NCI-H82 treated with DMSO at 0.1 percent for 48 hours (cell line): ENCODE results near the gene UCK1.

ENCODE experiments used
- DNase-seq: peaks from one replicate; lab custom pipeline; 2025; ENCODE audit not compliant: unreplicated experiment; lab: John Stamatoyannopoulos, UW

Gene UCK1

DNA sequence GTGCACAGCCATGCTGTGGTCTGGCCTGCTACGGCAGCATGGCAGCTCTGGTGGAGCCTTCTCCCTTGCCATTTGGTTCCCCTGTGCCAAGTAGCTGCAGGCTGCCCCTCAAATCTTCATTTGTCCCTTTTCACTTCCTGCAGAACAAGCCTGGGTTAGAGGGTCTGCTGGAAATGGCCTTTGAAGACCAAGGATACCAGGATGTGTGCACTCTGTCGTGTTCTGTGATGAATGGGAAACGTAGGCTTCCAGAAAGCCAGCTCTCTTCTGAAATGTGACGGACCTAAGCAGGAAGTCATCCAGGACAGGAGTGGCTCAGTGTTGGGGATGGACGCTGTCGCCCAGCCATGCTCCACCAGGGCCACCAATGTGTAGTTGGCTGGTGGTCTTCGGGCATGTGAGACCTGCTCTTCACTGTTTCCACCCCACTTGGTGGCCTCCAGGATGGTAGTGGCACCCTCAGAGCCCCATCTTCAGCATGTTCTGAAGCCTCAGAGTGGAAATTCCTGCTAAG lies 31.8 kb downstream of the UCK1 start:
- no peak for DNase-seq

DNA sequence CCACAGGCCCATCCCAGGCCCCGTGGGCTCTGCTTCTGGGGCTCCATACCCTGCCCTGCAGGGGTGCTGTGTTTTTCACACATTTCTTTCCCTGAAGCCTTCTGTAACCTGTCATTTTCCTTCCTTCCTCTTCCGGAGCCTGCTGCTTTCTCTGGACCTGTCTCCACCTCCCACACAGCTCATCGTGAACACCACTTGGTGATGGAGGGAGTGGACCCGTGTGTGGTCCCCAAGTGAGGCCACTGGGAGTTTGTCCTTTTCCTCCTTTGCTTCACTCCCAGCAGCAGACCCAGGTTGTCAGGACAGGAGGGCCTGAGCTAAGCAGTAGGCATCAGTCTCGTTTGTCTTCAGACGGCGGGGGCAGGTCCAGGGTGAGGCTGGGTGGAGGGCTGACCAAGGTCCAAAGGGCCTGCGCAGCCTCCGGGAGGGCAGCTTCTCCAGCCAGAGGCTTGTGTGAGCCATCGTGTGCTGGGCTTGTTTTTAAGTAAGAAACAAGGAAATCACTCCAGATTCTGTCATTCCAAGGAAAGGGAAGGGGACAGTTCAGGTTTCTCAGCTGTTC lies 34.1 kb downstream of the UCK1 start:
- DNase-seq: no peak

DNA sequence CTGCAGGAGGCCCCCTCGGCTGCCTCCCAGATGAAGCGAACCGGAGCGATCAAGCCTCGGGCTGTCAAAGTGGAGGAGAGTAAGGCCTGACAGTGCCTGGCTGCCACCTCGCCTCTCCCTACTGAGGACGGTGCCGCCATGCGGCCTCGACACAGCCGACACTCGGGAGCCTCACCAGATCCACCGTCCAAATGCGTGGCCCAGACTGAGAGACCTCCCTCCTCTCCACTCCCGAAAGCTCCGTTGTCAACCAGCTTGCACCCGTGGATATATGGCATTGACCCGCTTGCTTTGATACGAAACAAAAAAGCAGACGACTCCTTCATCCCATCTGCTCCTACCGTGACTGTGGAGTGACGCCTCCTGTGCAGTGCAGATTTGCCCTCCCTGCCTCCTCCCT lies 35.3 kb downstream of the UCK1 start:
- no peak for DNase-seq

DNA sequence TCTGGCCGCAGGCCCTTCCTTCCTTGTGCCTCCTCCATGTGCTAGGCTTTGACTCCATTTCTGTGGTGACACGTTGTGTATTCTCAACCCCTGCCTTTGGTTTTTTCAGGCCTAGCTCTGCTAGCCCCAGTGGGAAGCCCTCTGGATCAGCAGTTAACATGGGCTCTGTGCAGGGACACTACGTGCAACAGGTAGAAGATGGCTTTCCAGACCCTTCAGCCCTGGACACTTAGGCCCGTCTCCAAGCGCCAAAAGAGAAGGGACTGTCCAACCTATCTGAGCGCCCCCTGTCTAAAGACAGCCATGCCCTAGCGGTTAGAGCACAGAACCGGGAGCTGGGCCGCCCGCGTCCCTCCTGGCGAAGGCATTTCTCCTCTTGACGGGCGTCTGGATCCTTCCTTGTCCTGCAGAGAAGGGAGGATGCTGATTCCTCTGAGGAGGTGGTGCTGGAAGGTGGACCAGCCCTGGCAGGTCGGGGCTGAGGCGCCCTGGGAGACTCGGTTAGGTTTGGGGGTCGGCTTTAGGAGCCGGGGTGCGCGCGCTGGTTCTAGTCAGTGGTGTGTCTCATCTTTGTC lies 36.7 kb downstream of the UCK1 start:
- DNase-seq: no peak

DNA sequence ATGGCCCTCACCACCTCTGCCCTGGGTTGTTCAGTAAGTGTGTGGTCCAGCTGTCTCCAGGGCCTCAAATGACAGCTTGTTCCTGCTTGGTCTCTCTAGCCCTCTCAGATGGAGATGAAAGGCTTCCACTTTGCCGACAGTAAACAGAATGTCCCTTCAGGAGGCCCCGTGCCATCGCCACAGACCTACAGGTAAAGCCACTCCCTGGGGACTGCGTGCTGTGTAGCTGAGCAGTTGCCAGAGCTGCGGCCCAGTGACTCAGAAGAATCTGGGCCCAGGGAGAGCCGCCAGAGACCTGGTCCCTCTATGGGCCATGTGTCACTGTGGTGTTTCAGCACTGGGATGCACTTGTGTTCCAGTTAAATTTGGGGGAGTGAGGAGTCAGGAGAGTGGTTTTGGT lies 39.0 kb downstream of the UCK1 start:
- no peak for DNase-seq

DNA sequence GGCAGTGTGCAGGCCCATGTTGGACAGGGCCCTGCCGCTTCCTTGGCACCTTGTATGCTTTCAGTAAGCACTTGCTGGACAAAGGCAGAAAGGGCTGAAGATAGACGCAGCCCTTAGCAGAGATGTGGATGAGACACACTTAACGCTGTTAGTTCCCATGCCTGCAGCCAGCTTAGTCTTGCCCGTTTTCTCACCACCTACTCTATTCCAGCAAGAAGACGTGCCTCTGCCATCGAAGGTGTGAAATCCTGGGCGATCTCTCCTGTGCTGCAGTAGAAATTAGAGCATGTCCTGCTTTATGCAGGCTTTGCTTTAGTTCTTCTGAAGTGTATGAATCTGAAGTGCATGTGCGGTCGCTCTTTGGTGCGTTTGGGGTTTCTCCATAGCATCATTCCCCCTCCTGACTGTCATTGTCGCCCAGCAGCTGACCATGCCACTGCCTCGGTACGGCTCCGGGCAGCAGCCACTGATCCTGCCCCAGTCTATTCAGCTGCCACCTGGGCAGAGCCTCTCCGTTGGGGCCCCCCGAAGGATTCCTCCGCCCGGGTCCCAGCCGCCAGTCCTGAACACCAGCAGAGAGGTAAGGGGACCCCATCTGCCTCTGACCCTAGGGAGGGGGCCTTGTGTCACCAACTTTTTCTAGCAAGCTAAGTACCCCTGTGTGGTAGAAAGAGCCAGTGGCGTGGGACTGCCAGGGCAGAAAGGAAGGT lies 39.9 kb downstream of the UCK1 start:
- no peak for DNase-seq

DNA sequence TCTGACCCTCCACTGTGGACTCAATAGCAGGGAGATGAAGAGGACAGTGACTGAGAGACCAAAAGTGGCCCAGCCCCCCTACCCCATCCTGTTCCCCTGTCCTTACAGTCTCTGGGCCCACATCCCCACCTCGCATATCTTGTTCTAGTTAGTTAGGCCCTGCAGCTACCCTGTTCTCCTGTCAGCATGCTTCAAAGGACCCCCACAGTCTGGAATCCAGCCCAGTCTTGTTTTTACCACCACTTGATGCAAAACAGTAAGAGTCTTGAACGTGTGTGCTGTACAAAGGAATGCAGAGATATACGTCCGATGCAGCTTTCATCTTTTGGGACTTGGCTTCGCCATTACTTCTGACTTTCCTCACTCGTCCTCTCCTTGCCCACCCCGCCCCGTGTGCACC lies 40.5 kb downstream of the UCK1 start:
- DNase-seq: no peak

DNA sequence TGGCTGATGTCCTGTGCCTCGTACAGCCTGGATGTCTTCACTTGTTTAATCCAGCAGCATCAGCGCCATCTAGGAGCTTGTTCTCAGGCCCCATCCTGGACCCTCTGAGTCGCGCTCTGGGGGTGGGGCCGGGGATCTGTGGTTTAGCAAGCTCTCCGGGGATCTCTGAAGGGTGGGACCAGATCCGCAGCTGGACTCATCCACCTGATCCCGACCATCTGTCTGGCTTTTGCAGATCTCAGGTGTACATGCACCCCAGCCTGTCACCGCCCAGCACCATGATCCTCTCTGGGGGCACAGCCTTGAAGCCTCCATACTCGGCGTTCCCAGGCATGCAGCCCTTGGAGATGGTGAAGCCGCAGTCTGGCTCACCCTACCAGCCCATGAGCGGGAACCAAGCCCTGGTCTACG lies 43.4 kb downstream of the UCK1 start:
- DNase-seq: no peak

DNA sequence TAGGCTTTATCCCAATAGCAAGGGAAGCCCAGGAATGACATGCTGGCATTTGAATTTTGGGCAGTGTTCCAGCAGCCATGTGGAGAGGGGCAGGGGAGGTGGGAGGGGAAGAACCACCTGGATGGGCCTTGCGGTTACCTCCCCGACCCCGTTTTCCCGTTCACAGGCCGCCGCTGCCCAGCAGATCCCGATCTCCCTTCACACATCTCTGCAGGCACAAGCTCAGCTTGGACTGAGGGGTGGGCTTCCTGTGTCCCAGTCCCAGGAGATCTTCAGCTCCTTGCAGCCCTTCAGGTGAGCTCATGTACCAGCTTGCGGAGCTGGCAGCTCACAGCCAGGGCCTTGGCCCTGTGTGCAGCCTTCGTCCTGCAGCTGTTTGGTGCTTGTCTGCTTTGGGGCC lies 44.1 kb downstream of the UCK1 start:
- no peak for DNase-seq

DNA sequence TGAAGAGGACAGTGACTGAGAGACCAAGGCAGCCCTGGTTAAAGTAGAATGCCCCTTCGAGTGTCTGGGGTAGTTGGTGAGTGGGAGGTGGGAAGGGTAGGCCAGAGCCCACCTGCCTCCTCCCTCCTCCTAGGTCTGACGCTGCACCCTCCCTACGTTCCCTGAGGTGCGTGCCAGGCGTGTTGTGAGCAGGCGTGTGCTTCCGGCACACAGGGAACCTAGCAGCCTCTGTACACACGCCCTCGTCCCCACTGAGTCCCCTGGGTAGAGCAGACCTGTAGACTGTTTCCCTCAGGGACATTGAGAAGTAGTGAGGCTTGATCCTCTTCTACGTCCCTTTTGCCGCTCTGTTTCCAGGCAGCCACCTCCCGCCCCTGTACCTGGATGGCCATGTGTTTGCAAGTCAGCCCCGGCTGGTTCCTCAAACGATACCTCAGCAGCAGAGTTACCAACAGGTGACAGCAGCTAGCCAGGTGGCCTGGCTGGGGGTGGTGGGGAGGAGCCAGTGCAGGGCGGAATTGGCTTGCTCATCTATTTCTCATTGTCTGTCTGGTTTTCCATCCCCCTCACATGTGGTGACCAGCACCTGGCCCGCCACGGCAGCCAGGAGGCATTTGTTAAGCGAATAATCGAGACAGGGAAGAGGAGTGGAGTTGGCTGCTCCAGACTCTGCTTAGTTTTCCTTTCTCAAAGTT lies 45.2 kb downstream of the UCK1 start:
- no peak for DNase-seq

DNA sequence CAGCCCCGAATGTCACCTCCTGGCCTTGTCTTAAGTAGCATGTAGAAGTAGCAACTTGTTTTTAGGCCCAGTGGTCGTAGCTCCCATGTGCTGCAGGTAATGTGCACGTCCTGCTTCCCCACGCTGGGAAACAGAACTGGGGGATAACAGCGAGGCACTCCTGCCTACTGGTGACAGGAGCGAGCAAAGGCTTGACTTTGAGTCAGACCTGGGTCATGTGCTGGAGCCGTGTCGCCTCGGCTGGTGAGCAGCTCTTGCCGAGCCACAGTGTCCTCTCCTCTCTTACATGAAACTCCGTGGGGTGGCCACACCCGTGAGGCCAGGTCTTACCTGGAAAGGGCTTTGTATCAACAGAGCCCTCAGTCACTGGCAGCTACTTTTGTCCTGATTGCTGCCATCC lies 45.9 kb downstream of the UCK1 start:
- no peak for DNase-seq

DNA sequence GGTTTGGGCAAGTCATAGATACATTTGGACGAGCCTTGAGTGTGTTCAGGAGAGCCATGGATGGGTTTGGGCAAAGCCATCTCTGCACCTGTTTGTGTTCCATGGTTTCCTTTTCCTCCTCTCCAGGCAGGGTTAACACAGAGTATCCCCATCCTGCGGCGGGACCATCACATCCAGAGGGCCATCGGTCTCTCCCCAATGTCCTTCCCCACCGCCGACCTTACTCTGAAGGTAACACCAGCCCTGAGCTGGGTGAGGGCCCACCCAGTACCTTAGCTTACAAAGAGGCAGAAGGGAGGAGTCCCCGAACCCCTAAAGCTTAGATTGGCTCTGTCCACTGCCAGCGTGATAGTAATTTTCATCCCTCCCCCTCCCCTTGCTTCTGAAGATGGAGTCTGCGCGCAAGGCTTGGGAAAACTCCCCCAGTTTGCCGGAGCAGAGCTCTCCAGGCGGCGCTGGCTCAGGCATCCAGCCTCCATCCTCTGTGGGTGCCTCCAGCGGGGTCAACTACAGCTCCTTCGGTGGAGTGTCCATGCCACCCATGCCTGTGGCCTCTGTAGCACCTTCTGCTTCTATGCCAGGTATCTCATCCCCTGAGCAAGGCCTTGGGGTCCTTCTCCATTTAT lies 46.4 kb downstream of the UCK1 start:
- DNase-seq: no peak

DNA sequence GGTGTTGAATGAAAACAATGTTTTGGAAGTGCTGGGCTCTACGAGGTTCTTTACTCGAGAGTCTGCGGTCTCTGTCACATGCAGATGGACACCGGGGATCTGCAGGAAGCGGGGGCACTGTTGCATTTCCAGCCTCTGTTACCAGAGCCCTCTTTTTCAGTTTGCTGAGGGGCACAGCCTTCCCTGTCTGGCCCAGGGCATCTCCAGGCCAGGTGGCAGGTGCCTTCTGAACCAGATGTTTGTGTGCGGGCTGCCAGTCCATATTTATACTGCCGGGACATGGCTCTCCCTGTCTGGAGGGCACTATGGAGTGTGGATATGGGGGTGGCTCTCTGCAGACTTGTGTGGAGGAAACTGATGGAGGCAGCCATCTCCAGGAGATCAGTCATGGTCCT lies 47.0 kb downstream of the UCK1 start:
- DNase-seq: no peak

DNA sequence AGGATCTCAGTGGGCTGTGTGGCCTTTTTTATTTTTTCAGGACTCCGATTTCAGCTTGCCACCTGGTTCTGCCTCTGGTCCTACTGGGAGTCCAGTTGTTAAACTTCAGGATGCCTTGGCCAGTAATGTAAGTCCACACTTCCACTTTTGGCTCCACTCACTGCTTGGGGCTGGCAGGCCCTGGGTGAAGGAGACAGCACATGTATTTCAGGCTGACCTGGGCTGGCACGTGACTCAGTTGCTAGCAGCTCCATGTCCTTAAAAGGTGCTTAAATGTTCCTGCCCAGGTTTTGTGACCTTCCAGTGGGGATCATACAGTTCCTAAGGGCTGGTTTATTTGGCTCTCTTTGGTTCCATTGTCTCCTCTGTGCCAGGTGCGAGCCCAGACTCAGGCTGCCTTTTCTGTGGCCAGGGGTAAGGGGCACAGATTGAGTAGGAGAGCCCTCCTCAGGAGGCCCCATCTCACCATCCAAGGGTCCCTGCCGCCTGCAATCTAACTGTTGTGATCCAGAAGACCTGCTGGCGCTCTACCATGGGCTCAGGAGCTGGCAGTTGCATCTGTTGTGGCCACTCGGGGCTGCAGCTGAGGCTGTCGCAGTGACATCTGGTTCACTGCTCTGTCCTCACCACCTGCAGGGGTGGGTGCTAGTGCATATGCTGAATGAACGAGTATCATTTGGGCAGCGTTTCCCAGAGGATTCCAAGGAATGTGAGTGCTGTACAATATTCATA lies 47.6 kb downstream of the UCK1 start:
- DNase-seq: no peak

DNA sequence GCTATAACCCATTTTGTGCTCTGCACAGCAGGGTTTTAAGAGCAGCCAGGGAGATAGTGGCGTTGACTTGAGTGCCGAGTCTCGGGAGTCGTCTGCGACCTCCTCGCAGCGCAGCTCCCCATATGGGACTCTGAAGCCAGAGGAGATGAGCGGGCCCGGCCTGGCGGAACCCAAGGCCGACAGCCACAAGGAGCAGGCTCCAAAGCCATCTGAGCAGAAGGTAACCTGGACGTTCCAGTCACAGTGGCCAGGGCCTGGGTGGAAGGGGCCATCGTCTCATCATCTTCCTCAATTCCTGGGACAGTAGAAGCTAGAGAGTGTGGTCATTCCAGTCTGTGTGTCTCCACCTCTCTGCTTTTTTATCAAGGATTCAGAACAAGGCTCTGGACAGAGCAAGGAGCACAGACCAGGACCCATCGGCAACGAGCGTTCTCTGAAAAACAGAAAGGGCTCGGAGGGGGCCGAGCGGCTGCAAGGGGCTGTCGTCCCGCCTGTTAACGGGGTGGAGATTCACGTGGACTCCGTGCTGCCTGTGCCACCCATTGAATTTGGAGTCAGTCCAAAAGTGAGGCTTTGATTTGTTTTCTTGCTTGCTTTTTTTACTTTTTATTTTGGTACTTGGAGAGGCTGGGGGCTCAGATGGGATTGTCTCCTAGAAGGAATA lies 48.6 kb downstream of the UCK1 start:
- no peak for DNase-seq

DNA sequence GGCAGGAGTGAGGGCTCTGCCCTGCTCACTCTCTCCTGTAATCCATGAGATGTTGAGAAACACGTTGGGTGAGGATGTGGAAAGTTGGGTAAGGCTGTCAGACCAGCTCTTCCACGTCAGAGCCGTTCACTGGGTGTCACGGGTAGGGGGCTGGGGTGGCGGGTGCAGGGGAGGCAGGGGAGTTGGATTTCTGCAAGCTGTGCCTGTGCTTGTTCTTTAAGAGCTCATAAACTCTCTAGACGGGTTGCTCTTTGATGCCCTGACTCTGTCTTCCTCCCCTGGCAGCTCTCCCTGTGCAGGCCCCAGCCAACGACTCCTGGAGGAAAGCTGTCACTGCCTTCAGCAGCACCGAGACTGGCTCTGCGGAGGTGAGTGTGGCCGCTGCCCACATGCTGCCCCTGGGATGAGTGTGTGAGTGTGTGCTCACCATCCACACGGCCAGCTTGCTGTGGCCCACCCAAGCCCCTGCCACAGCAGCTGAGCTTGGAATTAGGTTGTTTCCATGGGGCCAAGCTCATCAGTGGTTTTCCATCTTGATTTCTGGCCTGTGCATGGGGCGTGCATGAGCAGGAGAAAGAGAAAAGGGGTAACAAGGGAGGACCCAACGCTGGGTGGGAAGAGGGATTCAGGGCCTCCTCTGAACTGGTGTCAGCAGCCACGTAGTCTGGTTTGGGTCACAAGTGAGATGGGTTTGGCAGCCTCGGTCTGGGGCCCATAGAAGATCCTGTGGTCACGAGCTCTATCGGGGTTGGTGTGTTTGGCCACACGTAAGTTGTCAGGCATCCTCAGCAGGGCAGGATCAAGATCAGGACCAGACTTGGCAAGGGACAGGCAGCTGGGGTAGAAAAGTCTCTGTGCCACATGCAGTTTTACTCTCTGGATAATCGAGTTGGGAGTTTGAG lies 49.4 kb downstream of the UCK1 start:
- DNase-seq: no peak

DNA sequence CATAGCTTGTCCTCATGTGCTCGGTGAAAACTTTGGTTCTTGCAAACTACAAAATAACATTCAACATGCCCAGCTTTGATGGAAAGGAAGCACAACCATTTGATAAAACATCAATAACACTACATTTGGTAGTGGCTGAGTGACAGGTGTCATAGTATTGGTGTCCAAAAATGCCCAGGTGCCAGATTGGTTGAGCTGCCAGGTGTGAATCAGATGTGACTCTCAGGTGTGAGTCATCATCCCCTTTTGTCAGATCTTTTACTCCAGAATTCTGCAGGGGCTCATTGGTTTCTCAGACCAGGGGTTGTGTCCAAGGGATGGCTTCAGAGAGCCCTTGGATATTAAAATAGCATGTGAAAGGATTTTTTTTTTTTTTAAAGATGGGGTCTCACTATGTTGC lies 50.8 kb downstream of the UCK1 start:
- no peak for DNase-seq

DNA sequence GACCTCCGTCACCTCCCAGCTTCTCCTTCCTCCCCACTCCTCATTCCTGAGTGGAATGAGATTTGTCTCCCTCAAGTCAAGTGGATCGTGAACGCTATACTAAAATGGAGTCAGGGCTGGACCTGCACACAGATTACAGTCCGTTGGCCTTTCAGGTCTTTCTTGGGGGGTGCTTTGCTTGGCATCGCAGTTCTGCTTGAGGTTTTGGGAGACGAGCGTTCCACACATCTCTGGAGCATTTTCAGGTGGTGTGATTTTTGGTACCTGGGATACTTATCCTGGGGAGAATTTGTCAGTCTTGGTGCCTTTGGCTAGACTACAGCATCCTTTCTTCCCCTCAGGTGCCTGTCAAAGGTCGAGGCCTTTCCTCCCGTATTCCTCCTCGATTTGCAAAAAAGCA lies 52.2 kb downstream of the UCK1 start:
- no peak for DNase-seq

DNA sequence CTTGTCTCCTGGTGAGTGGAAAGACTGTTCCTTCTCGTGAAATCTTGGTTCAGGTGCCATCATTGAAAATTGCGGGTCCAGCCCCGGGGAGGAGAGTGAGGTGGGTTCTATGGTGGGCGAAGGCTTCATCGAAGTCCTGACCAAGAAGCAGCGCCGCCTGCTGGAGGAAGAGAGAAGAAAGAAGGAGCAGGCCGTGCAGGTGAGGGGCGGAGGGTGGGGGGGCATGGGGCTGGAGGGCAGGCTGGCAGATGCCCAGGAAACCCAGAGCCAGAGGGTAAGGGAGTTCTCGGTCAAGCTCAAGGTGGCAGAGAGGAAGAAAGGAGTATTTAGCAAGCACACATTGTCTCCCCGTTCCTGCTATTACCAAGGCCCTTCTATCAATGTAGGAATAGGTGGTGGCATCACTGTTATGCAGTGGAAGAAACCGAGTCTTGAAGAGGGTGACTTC lies 52.6 kb downstream of the UCK1 start:
- DNase-seq: peak; percentile 31
